PC-9 (cell line): ENCODE measurements around the gene JAML. TPM values are rescaled to one million over a fixed set of nuclear protein-coding genes. Genes with fewer than 3 reads are reported as not detected.
"Not testable (repeated sequence)": the region's sequence is repeated elsewhere in the genome, so short reads cannot be mapped to it uniquely, and the experiment has no call there.

Source experiments
- BruUV-seq: library from RNA; stranded (reverse); fragments of 400-500 nt; replicated peaks from 2 replicates; lab custom pipeline; 2021; lab: Mats Ljungman, UMichigan
- CTCF ChIA-PET: fragments of 300-600 bp; sonication (Branson Sonifier 250); formaldehyde crosslinking; loops from one replicate; lab custom pipeline; 2022; ENCODE audit warnings: antibody characterized with exemption; lab: Charles Lee
- POLR2A ChIA-PET: fragments of 300-600 bp; sonication (Branson Sonifier 250); formaldehyde crosslinking; loops from one replicate; lab custom pipeline; 2022; ENCODE audit warnings: antibody characterized with exemption; ENCODE audit not compliant: unreplicated experiment; lab: Charles Lee
- DNase-seq, 2 experiments: peaks; one replicate each; pipeline versions ENCODE4 v3.0.0 to v3.0.0-alpha.2; 2015 to 2022; ENCODE audit warnings: mixed read lengths in 1 of 2
- H2AFZ ChIP-seq: fragments of 200-600 bp; sonication (generic); 2 replicates; pipeline ENCODE4 v1.8.1; 2017; ENCODE audit warnings: antibody characterized with exemption
- H3F3A ChIP-seq: fragments of 200-600 bp; sonication (generic); 2 replicates; pipeline ENCODE4 v1.8.1; 2017; ENCODE audit warnings: antibody characterized with exemption, mild to moderate bottlenecking, low read depth; ENCODE audit not compliant: insufficient read depth
- H3K27ac ChIP-seq: fragments of 200-600 bp; sonication (generic); 2 replicates; pipeline ENCODE4 v1.6.1; 2016; ENCODE audit warnings: mixed run types
- H3K27me3 ChIP-seq: fragments of 200-600 bp; sonication (generic); 2 replicates; pipeline ENCODE4 v1.6.1; 2016; ENCODE audit warnings: low read depth, mixed run types; ENCODE audit not compliant: insufficient read depth
- H3K36me3 ChIP-seq: fragments of 200-600 bp; sonication (generic); 2 replicates; pipeline ENCODE4 v1.6.1; 2016; ENCODE audit warnings: low read depth, mixed run types
- H3K4me1 ChIP-seq: fragments of 200-600 bp; sonication (generic); replicated peaks from 2 replicates; pipeline ENCODE4 v1.6.1; 2016; ENCODE audit warnings: mixed run types; ENCODE audit not compliant: insufficient read depth
- H3K4me2 ChIP-seq: fragments of 200-600 bp; sonication (generic); 2 replicates; pipeline ENCODE4 v1.6.1; 2017; ENCODE audit warnings: mixed run types
- H3K4me3 ChIP-seq: fragments of 200-600 bp; sonication (generic); 2 replicates; pipeline ENCODE4 v1.6.1; 2016; ENCODE audit warnings: mixed run types
- H3K79me2 ChIP-seq: fragments of 200-600 bp; sonication (generic); 2 replicates; pipeline ENCODE4 v1.6.1; 2017; ENCODE audit warnings: low read depth, mixed run types
- H3K9me2 ChIP-seq: fragments of 200-600 bp; sonication (generic); 2 replicates; pipeline ENCODE4 v1.8.1; 2017; ENCODE audit warnings: mild to moderate bottlenecking; ENCODE audit not compliant: insufficient read depth
- H3K9me3 ChIP-seq: fragments of 200-600 bp; sonication (generic); 2 replicates; pipeline ENCODE4 v1.8.1; 2016; ENCODE audit warnings: low read depth; ENCODE audit not compliant: insufficient read depth
- H4K20me1 ChIP-seq: fragments of 200-600 bp; sonication (generic); 2 replicates; pipeline ENCODE4 v1.8.1; 2017; ENCODE audit not compliant: insufficient read depth
- CTCF ChIP-seq: fragments of 200-600 bp; sonication (generic); conservative IDR thresholded peaks from 2 replicates; pipeline ENCODE4 v1.6.1; 2017; ENCODE audit warnings: mixed run types, antibody characterized with exemption, mild to moderate bottlenecking, moderate library complexity
- EZH2 ChIP-seq: fragments of 200-600 bp; sonication (generic); IDR thresholded peaks from 2 replicates; pipeline ENCODE4 v1.8.0; 2017; ENCODE audit warnings: antibody characterized with exemption, low read depth
- intact Hi-C: fragments of 100-400 bp; cut with micrococcal nuclease; formaldehyde crosslinking; loops from one replicate; pipeline ENCODE4 v1.10.0; 2022; ENCODE audit not compliant: unreplicated experiment
- total RNA-seq: library from RNA; stranded (reverse); gene quantifications from 2 replicates; pipeline ENCODE4 v1.2.3, GENCODE V29; 2021

JAML gene
- total RNA-seq, 1 experiment from 2014 or later = not detected

GRCh38 chr11:118186346-118187107, 38.3 kb downstream of the JAML start:
- no TSS peak for BruUV-seq
- no peaks in the 10 kb centered on the region for H3K79me2 ChIP-seq
- no peaks in the 10 kb centered on the region for H3K36me3 ChIP-seq
- ChIA-PET POLR2A (interaction anchor here (0.6 kb wide), 1 partner anchor 726 kb away, joined by 3 read pairs; no protein-coding TSS in a partner anchor), CTCF (no interaction called here)
- H3K27me3 ChIP-seq = peaks cover 27% of the 10 kb centered on the region
- no peaks in the 10 kb centered on the region for H3K9me3 ChIP-seq
- no peak for DNase-seq
- no peaks in the 10 kb centered on the region for H3K4me1 ChIP-seq
- H3K4me2 ChIP-seq = no peak overlapping the region
- no peak overlapping the region for H3K27ac ChIP-seq
- H4K20me1 ChIP-seq = no peaks in the 10 kb centered on the region
- intact Hi-C loops = no loop called here
- H3F3A ChIP-seq = no peaks in the 10 kb centered on the region
- H3K4me3 ChIP-seq = no peak overlapping the region
- H3K9me2 ChIP-seq = no peaks in the 10 kb centered on the region
- TF ChIP-seq EZH2 (no peak), CTCF (no peak)
- no peak overlapping the region for H2AFZ ChIP-seq

- H3K4me3 ChIP-seq = no peak overlapping the region
- H3K36me3 ChIP-seq = no peaks in the 10 kb centered on the region
- H3K9me2 ChIP-seq = no peaks in the 10 kb centered on the region
- no peak overlapping the region for H2AFZ ChIP-seq
- no peaks in the 10 kb centered on the region for H3K79me2 ChIP-seq
- no peak overlapping the region for H3K27ac ChIP-seq
- BruUV-seq = no TSS peak
- no peak for DNase-seq
- no peaks in the 10 kb centered on the region for H3K4me1 ChIP-seq
- CTCF ChIA-PET = no interaction called here
- TF ChIP-seq EZH2 (no peak), CTCF (no peak)
- no peaks in the 10 kb centered on the region for H3K9me3 ChIP-seq
- no peaks in the 10 kb centered on the region for H4K20me1 ChIP-seq
- H3K4me2 ChIP-seq = no peak overlapping the region
- no peaks in the 10 kb centered on the region for H3F3A ChIP-seq
- intact Hi-C loops = no loop called here
- H3K27me3 ChIP-seq = peaks cover 21% of the 10 kb centered on the region
- POLR2A ChIA-PET = no interaction called here
Measured at GRCh38 chr11:118184784-118185579, 39.8 kb downstream of the JAML start.

- H3F3A ChIP-seq, H3K4me3 ChIP-seq, DNase-seq, H3K27ac ChIP-seq, CTCF ChIA-PET, intact Hi-C loops, H4K20me1 ChIP-seq, H3K4me2 ChIP-seq, H3K4me1 ChIP-seq, H3K79me2 ChIP-seq, H2AFZ ChIP-seq, BruUV-seq, POLR2A ChIA-PET, H3K36me3 ChIP-seq, H3K9me2 ChIP-seq, H3K9me3 ChIP-seq: not testable (repeated sequence)
- peaks cover 13% of the 10 kb centered on the region; the same call in 1 of the 2 replicates for H3K27me3 ChIP-seq
Measured at GRCh38 chr11:118183691-118184090, 41.1 kb downstream of the JAML start.
